HG03378 (cell line): ENCODE measurements around the gene PAX1.

ENCODE experiments used
- ATAC-seq: cut with Tn5 transposase; IDR thresholded peaks from one replicate; pipeline ENCODE4 v1.9.1; 2021; ENCODE audit warnings: mild to moderate bottlenecking, moderate library complexity; ENCODE audit not compliant: unreplicated experiment

Gene PAX1

DNA sequence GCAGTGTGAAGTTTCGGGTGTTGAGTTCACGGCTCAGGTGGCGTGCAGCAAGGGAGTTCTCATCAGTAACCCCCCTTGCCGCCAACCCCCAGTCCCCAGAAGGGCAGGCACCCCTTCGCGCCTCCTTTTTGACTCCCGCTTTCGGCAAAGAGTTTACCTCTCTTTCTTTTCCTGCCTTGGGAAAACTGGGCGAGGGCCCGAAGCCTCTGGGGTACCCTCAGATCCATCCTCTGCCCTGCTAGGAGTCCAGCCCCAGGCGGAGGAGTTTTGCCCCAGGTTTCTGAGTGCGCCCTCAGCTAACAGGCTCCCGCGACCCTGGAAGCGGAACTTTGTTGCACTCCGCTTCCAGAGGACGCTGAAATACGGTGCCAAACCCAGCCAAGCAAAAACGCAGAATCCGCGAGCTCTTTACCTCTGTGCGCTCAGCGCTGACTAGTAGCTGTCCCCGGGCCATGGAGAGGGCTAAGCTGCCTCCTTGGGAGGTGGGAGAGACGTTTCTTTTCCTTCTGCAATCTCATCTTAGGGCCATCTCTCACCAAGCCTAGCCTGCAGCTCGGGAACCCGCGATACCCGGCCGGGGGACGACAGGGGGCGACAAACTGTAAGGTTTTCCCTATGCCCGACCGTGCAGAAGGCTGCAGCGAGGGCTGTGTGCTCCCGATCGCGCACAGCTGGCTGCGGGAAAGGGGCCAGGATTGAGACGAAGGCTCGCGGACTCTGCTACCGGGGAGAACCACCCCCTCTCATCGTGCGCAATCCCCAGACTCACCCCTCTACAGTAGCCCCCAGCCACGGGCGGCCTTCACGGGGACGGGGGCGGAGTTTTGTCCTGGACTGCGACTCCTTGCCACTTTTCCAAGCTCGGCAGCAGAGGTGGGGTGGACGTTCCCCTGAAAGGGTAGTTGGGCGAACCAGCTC, 2.7 kb upstream of the PAX1 start:
- no peak for ATAC-seq

GRCh38 chr20:21703717-21704407, 1.6 kb upstream of the PAX1 start:
- no peak for ATAC-seq

- no peak for ATAC-seq
These were observed 767 bp upstream of the PAX1 start for GRCh38 chr20:21704408-21705385.

GRCh38 chr20:21706261-21707195, 1.1 kb downstream of the PAX1 start:
- ATAC-seq = no peak

DNA sequence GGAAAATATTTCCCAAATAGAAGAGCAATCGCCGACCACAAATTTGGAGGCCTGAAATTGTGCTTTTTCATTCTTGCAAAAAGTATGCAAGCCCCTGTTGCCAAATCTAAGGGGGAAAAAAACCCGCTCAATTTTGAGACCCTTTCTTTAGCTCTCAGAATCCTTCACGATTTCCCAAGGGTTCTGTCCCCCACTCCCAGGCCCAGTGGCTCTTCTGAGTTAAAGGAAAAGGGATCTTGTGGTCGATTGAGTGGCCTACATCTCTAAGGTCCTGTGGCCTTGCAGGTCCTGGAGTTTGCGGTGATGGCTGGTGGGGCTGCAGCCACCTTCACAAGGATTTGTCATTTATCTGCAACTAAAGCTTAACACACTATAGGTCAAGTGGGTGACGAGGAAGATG, 1.8 kb downstream of the PAX1 start:
- ATAC-seq = no peak

DNA sequence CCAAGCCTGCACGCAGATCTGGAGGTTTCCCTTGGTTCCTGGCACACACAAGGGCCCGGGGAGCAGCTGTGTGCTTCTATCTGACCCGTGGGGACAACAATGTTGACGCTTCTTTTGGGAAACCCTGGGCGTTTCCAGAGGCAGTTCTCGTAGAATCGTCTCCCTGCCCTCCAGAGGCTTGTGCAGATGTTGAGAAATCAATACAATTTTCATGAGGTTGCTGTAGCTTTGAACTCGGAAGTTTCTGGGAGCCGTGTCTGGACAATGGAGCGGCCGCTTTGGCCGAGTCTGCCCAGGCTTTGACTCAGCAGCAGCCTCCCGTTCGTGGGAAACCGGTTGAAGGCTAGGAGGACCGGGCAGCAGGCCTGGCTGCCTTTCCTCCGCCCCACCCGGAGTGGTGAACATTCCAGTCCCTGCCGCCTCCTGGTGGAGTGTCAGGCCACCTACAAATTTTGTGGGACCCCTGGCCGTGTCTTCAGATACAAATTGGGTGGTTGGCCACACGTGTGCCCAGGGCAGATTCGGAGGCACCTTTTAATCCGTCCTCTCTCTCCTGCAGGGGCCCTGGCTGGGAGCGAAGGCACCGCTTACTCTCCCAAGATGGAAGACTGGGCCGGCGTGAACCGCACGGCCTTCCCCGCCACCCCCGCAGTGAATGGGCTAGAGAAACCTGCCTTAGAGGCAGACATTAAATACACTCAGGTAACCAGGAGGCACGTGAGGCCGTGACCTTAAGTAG, 2.7 kb downstream of the PAX1 start:
- no peak for ATAC-seq

GRCh38 chr20:21708738-21709534, 3.5 kb downstream of the PAX1 start:
- no peak for ATAC-seq

DNA sequence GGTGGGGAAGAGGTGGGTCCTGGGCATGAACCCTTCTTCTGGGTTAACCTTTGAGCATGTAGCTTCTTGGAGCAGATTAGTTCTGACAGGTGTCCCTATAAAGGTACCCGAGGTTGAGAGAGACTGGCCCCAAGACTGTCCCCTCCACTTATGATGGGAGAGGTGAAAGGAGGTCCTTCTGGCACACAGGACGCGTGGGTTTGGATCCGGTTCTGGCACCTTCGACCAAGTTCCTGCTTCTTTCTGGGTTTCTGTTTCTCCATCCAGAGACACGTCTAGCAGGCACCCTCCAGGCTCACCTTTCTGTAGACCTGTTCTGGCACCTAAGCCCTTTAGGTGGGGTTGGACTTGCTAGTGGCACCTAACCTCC, 4.1 kb downstream of the PAX1 start:
- ATAC-seq = no peak

DNA sequence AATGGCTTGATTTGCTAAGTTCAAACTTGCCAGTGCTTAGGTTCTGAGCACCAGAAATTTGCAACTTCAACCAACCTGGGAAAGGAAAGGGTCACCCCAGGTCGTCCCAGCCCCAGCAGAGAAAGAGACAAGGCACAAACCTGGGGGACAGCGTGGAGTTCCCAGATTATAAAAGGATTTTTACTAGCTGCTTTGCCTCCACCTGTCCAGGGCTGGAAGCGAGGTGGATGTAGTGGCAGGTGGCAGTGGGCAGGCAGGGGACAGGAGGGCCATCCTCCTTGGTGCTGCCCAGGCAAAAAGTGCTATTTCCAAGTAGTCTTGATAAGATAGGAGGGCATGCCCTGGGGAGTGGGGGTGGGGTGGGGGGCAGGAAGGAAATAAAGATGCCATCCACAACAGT, 4.9 kb downstream of the PAX1 start:
- no peak for ATAC-seq

DNA sequence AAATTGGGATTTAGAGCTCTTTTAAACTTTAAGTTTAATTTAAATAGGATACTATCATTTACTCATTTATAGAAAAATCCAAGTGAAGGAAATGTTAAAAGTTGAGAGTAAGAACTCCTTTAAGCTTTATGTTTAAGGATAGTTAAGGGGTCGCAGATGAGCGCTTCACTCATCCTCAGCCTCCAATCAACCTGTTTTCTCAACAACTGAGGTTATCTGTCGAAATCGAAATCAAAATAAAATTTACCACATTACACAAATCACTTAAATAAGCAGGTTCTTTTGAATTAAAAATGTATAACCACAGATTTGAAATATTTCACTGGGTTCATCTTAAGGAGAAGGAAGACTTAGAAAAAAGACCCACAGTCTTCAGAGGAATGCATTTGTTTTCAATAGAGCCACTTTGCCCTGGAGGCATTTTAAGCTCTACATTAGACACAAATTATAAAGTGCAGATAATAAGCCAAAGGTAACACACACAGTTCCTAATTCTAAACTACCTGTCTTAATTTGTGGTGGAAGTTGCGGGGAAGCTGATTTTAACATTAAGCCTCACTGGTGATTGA, 5.5 kb downstream of the PAX1 start:
- no peak for ATAC-seq

DNA sequence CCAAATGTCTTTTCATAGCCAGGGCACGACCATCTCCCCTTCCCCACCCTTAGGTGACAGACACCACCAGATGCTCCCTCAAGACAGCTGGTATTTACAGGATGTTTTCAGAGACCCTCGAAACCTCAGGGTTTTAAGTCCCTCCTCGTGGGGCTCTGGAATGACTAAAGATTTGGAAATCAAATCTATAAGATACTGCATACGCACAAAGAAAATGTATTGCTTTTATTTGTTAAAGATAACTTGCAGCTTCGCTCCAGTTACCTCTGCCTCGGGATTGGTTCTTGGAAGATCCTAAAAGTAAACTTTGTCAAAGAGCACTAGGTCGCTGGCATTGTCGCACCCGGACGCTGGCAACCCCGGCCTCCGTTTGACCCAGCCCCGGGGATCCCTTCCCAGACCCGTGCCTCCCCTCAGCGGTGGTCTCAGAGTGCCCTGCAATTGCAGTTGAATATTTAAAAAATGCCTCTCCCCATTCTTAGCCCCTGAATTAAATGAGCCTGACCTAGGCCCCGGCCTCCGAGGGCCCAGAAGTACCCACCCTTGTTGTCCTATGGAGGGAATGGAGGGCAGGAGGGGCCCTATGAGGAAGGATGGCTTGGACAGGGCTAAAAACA, 7.1 kb downstream of the PAX1 start:
- no peak for ATAC-seq

GRCh38 chr20:21713470-21713869, 8.0 kb downstream of the PAX1 start:
- ATAC-seq = no peak

DNA sequence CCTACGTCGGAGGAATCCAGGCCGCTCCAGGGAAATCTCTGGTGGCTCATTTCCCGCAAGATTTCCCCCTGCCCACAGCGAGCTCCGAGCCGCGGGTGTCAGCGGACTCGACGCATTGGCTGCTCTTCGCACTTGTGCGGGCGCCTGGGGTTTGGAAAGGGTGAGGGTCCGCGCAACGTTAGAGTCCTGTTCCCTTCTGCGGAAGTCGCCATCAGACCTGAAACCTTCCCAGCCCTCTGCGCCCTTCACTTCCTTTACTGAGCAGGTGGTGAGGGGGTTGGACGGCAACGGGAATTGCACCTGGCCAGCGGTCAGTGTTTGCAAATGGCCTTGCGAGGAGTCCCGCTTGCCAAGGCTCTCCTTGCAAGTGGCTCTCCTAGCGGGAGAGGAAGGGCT, 8.4 kb downstream of the PAX1 start:
- no peak for ATAC-seq

GRCh38 chr20:21714297-21715192, 9.1 kb downstream of the PAX1 start:
- ATAC-seq = no peak

DNA sequence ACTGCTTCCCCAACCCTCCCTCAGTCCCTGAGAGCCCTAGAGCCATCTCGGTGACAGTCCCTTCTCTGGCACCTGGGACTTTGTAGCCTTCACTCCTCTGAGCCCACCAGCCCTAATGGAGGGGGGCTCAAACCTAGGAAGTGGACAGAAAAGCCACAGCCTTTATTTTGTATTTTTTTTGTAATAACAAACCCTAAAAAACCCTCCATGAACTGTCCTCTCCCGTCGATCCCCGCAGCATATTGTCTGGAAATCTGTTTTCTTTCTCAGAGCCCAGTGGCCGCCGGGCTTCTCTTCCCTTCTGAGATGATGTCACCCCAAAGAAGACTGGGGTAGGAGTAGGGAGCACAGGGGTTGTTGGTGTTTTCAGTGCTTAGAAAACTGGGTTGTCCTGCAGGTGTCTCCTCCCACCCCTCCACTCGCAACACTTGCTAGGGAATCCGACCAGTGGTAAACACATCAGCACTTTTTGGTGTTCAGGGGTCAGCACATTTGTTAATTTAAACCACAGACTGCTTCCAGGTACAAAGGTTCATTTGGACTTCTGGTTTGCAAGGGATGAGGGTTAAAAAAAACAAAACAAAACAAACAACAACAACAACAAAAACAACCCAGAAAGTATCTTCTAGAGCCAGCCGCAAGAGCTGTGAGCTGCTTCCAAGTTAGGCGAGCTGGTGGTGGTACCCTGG, 9.9 kb downstream of the PAX1 start:
- no peak for ATAC-seq

DNA sequence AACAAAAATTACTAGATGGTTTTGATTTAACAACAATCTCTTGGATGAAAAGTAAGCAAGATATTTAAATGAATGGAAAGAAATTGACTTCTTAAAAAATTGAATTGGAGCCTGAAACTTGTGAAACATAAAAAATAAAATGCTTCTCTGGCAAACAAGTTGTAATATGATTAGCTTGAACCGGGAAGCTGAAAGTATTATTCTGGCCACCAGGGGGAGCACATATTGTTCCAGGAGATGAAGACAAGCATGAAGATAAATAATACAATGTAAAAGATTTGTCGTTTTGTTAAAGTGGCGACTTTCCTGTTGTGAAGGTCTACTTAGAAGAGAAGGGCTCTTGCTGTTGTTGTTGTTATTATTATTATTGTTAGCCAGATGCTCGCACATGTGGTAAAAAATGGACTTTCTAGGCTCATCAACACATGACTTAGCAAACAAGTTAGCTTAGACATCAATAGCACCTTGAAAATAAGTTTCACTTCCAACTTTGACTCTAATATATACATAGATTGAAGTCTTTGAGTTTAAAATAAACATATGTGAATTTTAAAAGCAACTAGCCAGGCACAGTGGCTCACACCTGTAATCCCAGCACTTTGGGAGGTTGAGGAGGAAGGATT, 14.2 kb downstream of the PAX1 start:
- no peak for ATAC-seq
